Gastrocnemius medialis (tissue), 4 donors: Measurements from ENCODE around the gene BLVRA.
"Not testable (repeated sequence)": the region's sequence is repeated elsewhere in the genome, so short reads cannot be mapped to it uniquely, and the experiment has no call there.

Experiments
- POLR2A ChIP-seq, 2 donors: fragments of 450-650 bp; IDR thresholded peaks; one replicate each; pipeline ENCODE4 v1.6.1; 2017; ENCODE audit warnings: antibody characterized with exemption in 2 of 2, mild to moderate bottlenecking in 2 of 2, moderate library complexity in 2 of 2
- TF ChIP-seq, protein P1 (sequence below), 5 experiments: fragments of 450-650 bp in 3 of 5; fragments of 200-600 bp in 2 of 5; sonication (generic) in 2 of 5; IDR thresholded peaks in 4 of 5; conservative IDR thresholded peaks in 1 of 5; 1 replicate in 4 of 5; 2 replicates in 1 of 5; pipeline ENCODE4 v1.5.1; 2016 to 2019; ENCODE audit warnings: antibody characterized with exemption in 5 of 5, mild to moderate bottlenecking in 3 of 5, moderate library complexity in 3 of 5

DNA sequence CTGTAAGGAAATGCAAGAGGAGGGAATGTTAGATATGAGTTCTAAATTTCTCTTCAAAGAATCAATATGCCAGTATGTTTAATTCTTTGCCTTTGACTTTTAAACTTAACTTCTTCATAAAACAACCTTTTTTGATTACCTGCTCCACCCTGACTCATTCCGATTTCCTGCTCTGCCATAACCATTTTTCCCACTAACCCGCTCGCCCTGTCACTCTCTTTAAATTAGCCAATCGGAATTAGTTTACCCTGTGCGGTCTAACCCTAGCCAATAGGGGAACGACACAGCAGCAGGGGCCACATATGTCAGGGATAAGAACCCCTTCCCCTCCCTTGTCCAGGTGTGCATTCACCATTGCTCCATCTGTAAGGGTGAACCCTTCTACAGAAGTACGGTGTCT is 64.9 kb downstream of the BLVRA start:
- TF ChIP-seq, protein P1, sequence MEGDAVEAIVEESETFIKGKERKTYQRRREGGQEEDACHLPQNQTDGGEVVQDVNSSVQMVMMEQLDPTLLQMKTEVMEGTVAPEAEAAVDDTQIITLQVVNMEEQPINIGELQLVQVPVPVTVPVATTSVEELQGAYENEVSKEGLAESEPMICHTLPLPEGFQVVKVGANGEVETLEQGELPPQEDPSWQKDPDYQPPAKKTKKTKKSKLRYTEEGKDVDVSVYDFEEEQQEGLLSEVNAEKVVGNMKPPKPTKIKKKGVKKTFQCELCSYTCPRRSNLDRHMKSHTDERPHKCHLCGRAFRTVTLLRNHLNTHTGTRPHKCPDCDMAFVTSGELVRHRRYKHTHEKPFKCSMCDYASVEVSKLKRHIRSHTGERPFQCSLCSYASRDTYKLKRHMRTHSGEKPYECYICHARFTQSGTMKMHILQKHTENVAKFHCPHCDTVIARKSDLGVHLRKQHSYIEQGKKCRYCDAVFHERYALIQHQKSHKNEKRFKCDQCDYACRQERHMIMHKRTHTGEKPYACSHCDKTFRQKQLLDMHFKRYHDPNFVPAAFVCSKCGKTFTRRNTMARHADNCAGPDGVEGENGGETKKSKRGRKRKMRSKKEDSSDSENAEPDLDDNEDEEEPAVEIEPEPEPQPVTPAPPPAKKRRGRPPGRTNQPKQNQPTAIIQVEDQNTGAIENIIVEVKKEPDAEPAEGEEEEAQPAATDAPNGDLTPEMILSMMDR (IDR thresholded peaks at IDR 0.05 in 4 of 5, conservative IDR thresholded peaks at IDR 0.05 in 1 of 5) = not testable (repeated sequence)
- not testable (repeated sequence) for TF ChIP-seq POLR2A (IDR thresholded peaks at IDR 0.05)
